Caco-2 (cell line): ENCODE data around the gene PNPLA5. TPM values are rescaled to one million over a fixed set of nuclear protein-coding genes. Genes with fewer than 3 reads are reported as not detected.

Experiments used
- BruUV-seq: library from RNA; stranded (reverse); fragments of 400-500 nt; replicated peaks from 2 replicates; lab custom pipeline; 2021; lab: Mats Ljungman, UMichigan
- CTCF ChIA-PET: fragments of 300-600 bp; sonication (Branson Sonifier 250); formaldehyde crosslinking; loops from one replicate; lab custom pipeline; 2022; ENCODE audit warnings: antibody characterized with exemption; lab: Charles Lee
- POLR2A ChIA-PET: fragments of 300-600 bp; sonication (Branson Sonifier 250); formaldehyde crosslinking; loops from one replicate; lab custom pipeline; 2022; ENCODE audit warnings: antibody characterized with exemption; lab: Charles Lee
- DNase-seq, 2 experiments: peaks; one replicate each; pipeline versions ENCODE4 v3.0.0 to v3.0.0-alpha.2; 2020 to 2022
- H3K27me3 ChIP-seq: replicated peaks from 2 replicates; pipeline ENCODE4 v1.6.0; 2011; ENCODE audit warnings: low read length; ENCODE audit not compliant: control insufficient read depth, insufficient read depth
- H3K36me3 ChIP-seq: 2 replicates; pipeline ENCODE4 v1.5.1; 2011; ENCODE audit warnings: low read length; ENCODE audit not compliant: control insufficient read depth, insufficient read depth
- H3K4me1 ChIP-seq: fragments of 250-450 bp; sonication (Bioruptor Pico); 2 replicates; pipeline ENCODE4 v1.5.1; 2020; ENCODE audit warnings: mild to moderate bottlenecking
- H3K4me3 ChIP-seq: 2 replicates; pipeline ENCODE4 v1.5.1; 2011; ENCODE audit warnings: low read depth, mild to moderate bottlenecking, control low read depth, low read length
- H3K9me3 ChIP-seq: fragments of 250-450 bp; sonication (Bioruptor Pico); 2 replicates; pipeline ENCODE4 v1.5.1; 2020; ENCODE audit warnings: mild to moderate bottlenecking, moderate library complexity
- H3K27ac Mint-ChIP-seq: one replicate; pipeline ENCODE4 v1.8.0; 2022; ENCODE audit warnings: mixed read lengths; ENCODE audit not compliant: unreplicated experiment
- H3K27me3 Mint-ChIP-seq: one replicate; pipeline ENCODE4 v1.8.0; 2022; ENCODE audit warnings: mixed read lengths; ENCODE audit not compliant: insufficient read depth, unreplicated experiment
- H3K36me3 Mint-ChIP-seq: one replicate; pipeline ENCODE4 v1.8.0; 2022; ENCODE audit warnings: mild to moderate bottlenecking, mixed read lengths; ENCODE audit not compliant: insufficient read depth, unreplicated experiment
- H3K4me1 Mint-ChIP-seq: one replicate; pipeline ENCODE4 v1.8.0; 2022; ENCODE audit warnings: low read depth, mixed read lengths; ENCODE audit not compliant: unreplicated experiment
- H3K4me3 Mint-ChIP-seq: one replicate; pipeline ENCODE4 v1.8.0; 2022; ENCODE audit warnings: mild to moderate bottlenecking, moderate library complexity, mixed read lengths; ENCODE audit not compliant: unreplicated experiment
- H3K9me3 Mint-ChIP-seq: one replicate; pipeline ENCODE4 v1.8.0; 2022; ENCODE audit warnings: mixed read lengths; ENCODE audit not compliant: unreplicated experiment
- intact Hi-C: fragments of 100-400 bp; cut with micrococcal nuclease; formaldehyde crosslinking; loops from one replicate; pipeline ENCODE4 v1.10.0; 2022; ENCODE audit not compliant: unreplicated experiment
- total RNA-seq: library from RNA; stranded (reverse); gene quantifications from 2 replicates; pipeline ENCODE4 v1.2.3, GENCODE V29; 2022
- TF ChIP-seq, protein P1 (sequence below), 2 experiments: fragments of 200-600 bp in 1 of 2; IDR thresholded peaks; 1 replicate in 1 of 2; 2 replicates in 1 of 2; pipeline versions ENCODE4 v1.5.1 to v1.8.0; 2011 to 2022; ENCODE audit warnings: antibody characterized with exemption in 1 of 2, control low read depth in 1 of 2, inconsistent platforms in 1 of 2, low read depth in 1 of 2, low read length in 1 of 2, mild to moderate bottlenecking in 1 of 2, moderate library complexity in 1 of 2; ENCODE audit not compliant: insufficient read depth in 1 of 2, severe bottlenecking in 1 of 2, unreplicated experiment in 1 of 2

PNPLA5 gene
- total RNA-seq, 1 experiment from 2014 or later, result not detected

DNA sequence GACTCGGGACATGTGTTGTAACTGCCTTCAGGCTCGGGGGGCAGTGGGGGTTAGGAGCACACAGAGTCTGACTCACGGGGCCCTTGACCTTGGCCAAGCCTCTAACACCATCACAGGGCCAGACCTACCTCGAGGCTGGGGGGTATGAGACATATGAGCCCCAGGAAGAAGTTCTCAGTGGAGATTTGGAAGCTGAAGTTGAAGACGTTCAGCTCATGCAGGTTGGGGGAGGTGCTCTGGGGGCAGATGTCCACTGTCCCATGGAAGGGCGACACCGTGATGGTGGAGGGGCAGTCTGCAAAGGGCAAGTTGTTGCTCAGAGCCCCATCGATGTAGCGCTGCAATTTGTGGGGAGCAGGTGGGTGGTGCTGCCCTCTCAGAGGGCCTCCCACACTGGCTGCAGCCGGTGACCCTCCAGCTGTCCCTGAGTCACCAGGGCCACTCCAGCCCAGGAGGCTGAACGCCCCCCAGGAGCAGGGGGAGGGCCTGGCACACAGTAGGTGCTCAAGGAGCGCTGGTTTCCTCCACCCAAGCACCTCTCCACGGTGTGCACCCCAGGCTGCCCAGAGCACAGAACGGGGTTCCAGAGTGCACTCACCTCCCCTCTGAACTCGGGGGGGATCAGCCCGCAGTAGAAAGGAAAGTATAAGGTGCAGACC, 2.5 kb downstream of the PNPLA5 start:
- Mint-ChIP-seq H3K9me3 (no peaks in the 10 kb centered on the region), H3K27me3 (peaks cover 18% of the 10 kb centered on the region), H3K27ac (no peak overlapping the region), H3K4me3 (no peak overlapping the region), H3K4me1 (no peaks in the 10 kb centered on the region), H3K36me3 (no peaks in the 10 kb centered on the region)
- no peaks in the 10 kb centered on the region for H3K4me1 ChIP-seq
- no peaks in the 10 kb centered on the region for H3K36me3 ChIP-seq
- ChIA-PET POLR2A (no interaction called here), CTCF (interaction anchor here (1.1 kb wide), 1 partner anchor 57 kb away, joined by 11 read pairs; no protein-coding TSS in a partner anchor)
- no peaks in the 10 kb centered on the region for H3K9me3 ChIP-seq
- BruUV-seq, result no TSS peak
- H3K27me3 ChIP-seq, result no peaks in the 10 kb centered on the region
- intact Hi-C loops, result loop anchor here (5.0 kb wide), 1 partner anchor 58 kb away; no protein-coding TSS in a partner anchor
- TF ChIP-seq, protein P1, sequence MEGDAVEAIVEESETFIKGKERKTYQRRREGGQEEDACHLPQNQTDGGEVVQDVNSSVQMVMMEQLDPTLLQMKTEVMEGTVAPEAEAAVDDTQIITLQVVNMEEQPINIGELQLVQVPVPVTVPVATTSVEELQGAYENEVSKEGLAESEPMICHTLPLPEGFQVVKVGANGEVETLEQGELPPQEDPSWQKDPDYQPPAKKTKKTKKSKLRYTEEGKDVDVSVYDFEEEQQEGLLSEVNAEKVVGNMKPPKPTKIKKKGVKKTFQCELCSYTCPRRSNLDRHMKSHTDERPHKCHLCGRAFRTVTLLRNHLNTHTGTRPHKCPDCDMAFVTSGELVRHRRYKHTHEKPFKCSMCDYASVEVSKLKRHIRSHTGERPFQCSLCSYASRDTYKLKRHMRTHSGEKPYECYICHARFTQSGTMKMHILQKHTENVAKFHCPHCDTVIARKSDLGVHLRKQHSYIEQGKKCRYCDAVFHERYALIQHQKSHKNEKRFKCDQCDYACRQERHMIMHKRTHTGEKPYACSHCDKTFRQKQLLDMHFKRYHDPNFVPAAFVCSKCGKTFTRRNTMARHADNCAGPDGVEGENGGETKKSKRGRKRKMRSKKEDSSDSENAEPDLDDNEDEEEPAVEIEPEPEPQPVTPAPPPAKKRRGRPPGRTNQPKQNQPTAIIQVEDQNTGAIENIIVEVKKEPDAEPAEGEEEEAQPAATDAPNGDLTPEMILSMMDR (IDR thresholded peaks at IDR 0.05; ENCODE audit: insufficient read depth in 1 of 2, low read depth in 1 of 2, low read length in 1 of 2, severe bottlenecking in 1 of 2, unreplicated experiment in 1 of 2), result no peak
- H3K4me3 ChIP-seq, result no peak overlapping the region
- DNase-seq, result peak in 1 of 2 experiments; percentile 6

DNA sequence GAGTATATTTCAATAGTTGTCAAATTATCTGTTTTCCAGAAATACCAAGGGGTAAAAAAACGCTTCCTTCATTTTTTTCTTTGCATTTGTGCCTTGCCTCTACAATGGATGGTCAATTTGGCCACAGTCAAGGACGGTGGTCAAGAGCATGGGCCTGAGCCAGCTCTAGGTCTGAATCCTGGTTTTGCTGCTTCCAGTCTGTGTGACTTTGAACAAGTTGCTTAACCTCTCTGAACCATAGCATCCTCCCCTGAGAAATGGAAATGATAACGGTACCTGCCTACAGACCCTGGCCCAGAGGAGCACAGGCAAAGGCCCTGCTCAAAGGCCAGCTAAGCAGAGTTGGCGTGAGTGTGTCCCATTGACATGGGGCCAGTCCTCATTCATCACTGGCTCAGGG, 3.1 kb downstream of the PNPLA5 start:
- Mint-ChIP-seq H3K4me1 (no peaks in the 10 kb centered on the region), H3K9me3 (no peaks in the 10 kb centered on the region), H3K27me3 (peaks cover 17% of the 10 kb centered on the region), H3K36me3 (no peaks in the 10 kb centered on the region), H3K27ac (no peak overlapping the region), H3K4me3 (no peak overlapping the region)
- H3K4me1 ChIP-seq, result no peaks in the 10 kb centered on the region
- ChIA-PET CTCF (interaction anchor here (0.7 kb wide), 1 partner anchor 104 kb away, joined by 8 read pairs; no protein-coding TSS in a partner anchor), POLR2A (no interaction called here)
- BruUV-seq, result no TSS peak
- H3K36me3 ChIP-seq, result no peaks in the 10 kb centered on the region
- H3K9me3 ChIP-seq, result no peaks in the 10 kb centered on the region
- H3K27me3 ChIP-seq, result no peaks in the 10 kb centered on the region
- H3K4me3 ChIP-seq, result no peak overlapping the region
- intact Hi-C loops, result loop anchor here (5.0 kb wide), 1 partner anchor 59 kb away; no protein-coding TSS in a partner anchor
- DNase-seq, result peak in 1 of 2 experiments; percentile 5
- TF ChIP-seq, protein P1 (IDR thresholded peaks at IDR 0.05; ENCODE audit: insufficient read depth in 1 of 2, low read depth in 1 of 2, low read length in 1 of 2, severe bottlenecking in 1 of 2, unreplicated experiment in 1 of 2), result no peak

DNA sequence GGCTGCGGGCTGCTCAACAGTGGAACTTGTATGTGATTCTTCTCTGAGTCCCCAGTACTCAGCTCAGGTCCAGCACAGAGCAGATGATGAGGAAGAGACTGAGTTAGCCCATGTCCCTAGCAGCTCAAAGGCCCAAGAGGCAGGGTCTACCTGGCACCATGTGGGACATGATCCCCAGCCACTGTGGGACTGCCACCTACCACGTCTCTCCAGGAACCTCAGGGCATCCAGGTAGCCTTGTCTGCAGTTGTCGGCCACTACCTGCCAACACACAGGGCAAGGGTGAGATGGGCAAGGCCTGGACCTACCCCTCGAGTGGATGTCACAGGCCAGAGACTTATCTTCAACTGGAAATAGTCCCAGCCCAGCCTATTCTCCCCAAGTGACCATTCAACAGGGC, 4.4 kb downstream of the PNPLA5 start:
- no peaks in the 10 kb centered on the region for H3K4me1 ChIP-seq
- Mint-ChIP-seq H3K4me3 (no peak overlapping the region), H3K27ac (no peak overlapping the region), H3K9me3 (no peaks in the 10 kb centered on the region), H3K27me3 (peaks cover 13% of the 10 kb centered on the region), H3K36me3 (no peaks in the 10 kb centered on the region), H3K4me1 (no peaks in the 10 kb centered on the region)
- ChIA-PET POLR2A (no interaction called here), CTCF (no interaction called here)
- TF ChIP-seq, protein P1 (IDR thresholded peaks at IDR 0.05; ENCODE audit: insufficient read depth in 1 of 2, low read depth in 1 of 2, low read length in 1 of 2, severe bottlenecking in 1 of 2, unreplicated experiment in 1 of 2), result no peak
- H3K27me3 ChIP-seq, result no peaks in the 10 kb centered on the region
- DNase-seq, result no peak
- H3K4me3 ChIP-seq, result no peak overlapping the region
- no TSS peak for BruUV-seq
- no peaks in the 10 kb centered on the region for H3K9me3 ChIP-seq
- intact Hi-C loops, result loop anchor here (5.0 kb wide), 1 partner anchor 60 kb away; no protein-coding TSS in a partner anchor
- no peaks in the 10 kb centered on the region for H3K36me3 ChIP-seq
